GM06990 (cell line): ENCODE results near the gene DTNBP1.

Experiments
- DNase-seq: peaks from one replicate; pipeline ENCODE4 v3.0.0-alpha.2; 2011; ENCODE audit not compliant: insufficient read length; ENCODE audit errors: extremely low read depth
- H3K27me3 ChIP-seq: replicated peaks from 2 replicates; pipeline ENCODE4 v1.6.0; 2011; ENCODE audit warnings: low read length; ENCODE audit not compliant: control insufficient read depth, insufficient read depth
- H3K36me3 ChIP-seq: 2 replicates; pipeline ENCODE4 v1.5.1; 2011; ENCODE audit warnings: low read length; ENCODE audit not compliant: control insufficient read depth, insufficient read depth
- H3K4me3 ChIP-seq: replicated peaks from 2 replicates; pipeline ENCODE4 v1.5.1; 2011; ENCODE audit warnings: low read depth, mild to moderate bottlenecking, control low read depth, low read length
- CTCF ChIP-seq: IDR thresholded peaks from 2 replicates; pipeline ENCODE4 v1.5.1; 2011; ENCODE audit warnings: low read length, control low read depth, mild to moderate bottlenecking, inconsistent platforms; ENCODE audit not compliant: insufficient read depth, poor library complexity, severe bottlenecking

DTNBP1 gene

GRCh38 chr6:15682965-15683822 is 20.4 kb upstream of the DTNBP1 start:
- Histone ChIP-seq H3K27me3 (no peaks in the 10 kb centered on the region), H3K4me3 (no peak overlapping the region), H3K36me3 (no peaks in the 10 kb centered on the region)
- no peak for DNase-seq
- TF ChIP-seq CTCF: no peak

GRCh38 chr6:15681946-15682345 is 19.1 kb upstream of the DTNBP1 start:
- H3K4me3 ChIP-seq: no peak overlapping the region
- no peaks in the 10 kb centered on the region for H3K27me3 ChIP-seq

GRCh38 chr6:15678514-15678913 is 15.7 kb upstream of the DTNBP1 start:
- no peak for TF ChIP-seq CTCF
- Histone ChIP-seq H3K27me3 (no peaks in the 10 kb centered on the region), H3K4me3 (no peak overlapping the region), H3K36me3 (no peaks in the 10 kb centered on the region)
- DNase-seq: no peak

More at GRCh38 chr6:15681946-15682345, 19.1 kb upstream of the DTNBP1 start:
- DNase-seq: no peak
- no peak for TF ChIP-seq CTCF
- H3K36me3 ChIP-seq: no peaks in the 10 kb centered on the region

GRCh38 chr6:15677822-15678221 is 15.0 kb upstream of the DTNBP1 start:
- Histone ChIP-seq H3K27me3 (no peaks in the 10 kb centered on the region), H3K4me3 (no peak overlapping the region), H3K36me3 (no peaks in the 10 kb centered on the region)
- DNase-seq: no peak
- no peak for TF ChIP-seq CTCF

- no peaks in the 10 kb centered on the region for H3K27me3 ChIP-seq
- DNase-seq: no peak
- no peak for TF ChIP-seq CTCF
Observed at GRCh38 chr6:15675536-15676220, 12.8 kb upstream of the DTNBP1 start.

More at GRCh38 chr6:15675536-15676220, 12.8 kb upstream of the DTNBP1 start:
- H3K4me3 ChIP-seq: no peak overlapping the region
- no peaks in the 10 kb centered on the region for H3K36me3 ChIP-seq
